ENCODE results near the gene EXOC6B. TPM values are rescaled to one million over a fixed set of nuclear protein-coding genes. Genes with fewer than 3 reads are reported as not detected.
A peak's percentile ranks its signal among the peaks of the same experiment; 100 is the strongest.

Gene EXOC6B
- total RNA-seq, 2 donors from 2014 or later, result 51.3 to 68.9 TPM

GRCh38 chr2:72166279-72166678 is 659.6 kb downstream of the EXOC6B start:
- 92 to 100% methylated on average over 1 to 2 of the region's 3 CpGs for WGBS, 2 experiments (ENCODE audit: insufficient coverage in 1 of 2, insufficient read length in 1 of 2)
- Histone ChIP-seq H3K27ac (ENCODE audit: low read depth, low read length) (no peak overlapping the region), H3K9me3 (ENCODE audit: control insufficient read depth, low read length) (no peaks in the 10 kb centered on the region), H3K27me3 (ENCODE audit: control insufficient read depth, insufficient read depth, low read length, poor library complexity, severe bottlenecking) (no peaks in the 10 kb centered on the region), H3K4me3 (ENCODE audit: low read length) (no peak overlapping the region), H3K4me1 (ENCODE audit: control insufficient read depth, insufficient read depth, low read length) (no peaks in the 10 kb centered on the region), H3K9ac (ENCODE audit: extremely low read depth, low read length, poor library complexity, severe bottlenecking) (no peak overlapping the region), H3K36me3 (ENCODE audit: control insufficient read depth, insufficient read depth, low read length) (no peaks in the 10 kb centered on the region)
- no peak overlapping the region for H3K27ac Mint-ChIP-seq
- no peaks in the 10 kb centered on the region for H3K4me1 Mint-ChIP-seq
- no peaks in the 10 kb centered on the region for H3K9me3 Mint-ChIP-seq
- DNase-seq, result no peak
- H3K4me3 Mint-ChIP-seq, result no peak overlapping the region
- H3K36me3 Mint-ChIP-seq (ENCODE audit: low read depth), result no peaks in the 10 kb centered on the region
- H3K27me3 Mint-ChIP-seq (ENCODE audit: insufficient read depth), result peaks cover 2% of the 10 kb centered on the region
- TF ChIP-seq CTCF (conservative IDR thresholded peaks at IDR 0.05), result no peak

DNA sequence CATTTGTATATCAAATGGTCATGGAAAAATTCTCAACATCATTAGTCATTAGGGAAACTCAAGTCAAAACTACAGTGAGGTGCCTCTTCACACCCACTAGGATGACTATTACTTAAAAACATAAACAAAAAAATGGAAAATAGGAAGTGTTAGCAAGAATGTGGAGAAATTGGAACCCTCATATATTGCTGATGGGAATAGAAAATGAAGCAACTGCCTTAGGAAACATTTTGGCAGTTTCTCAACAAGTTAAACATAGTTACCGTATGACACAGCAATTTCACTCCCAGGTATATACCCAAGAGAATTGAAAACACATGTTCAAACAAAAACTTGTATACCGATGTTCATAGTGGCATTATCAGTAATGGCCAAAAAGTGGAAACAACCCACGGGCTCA is 660.0 kb downstream of the EXOC6B start:
- H3K9ac ChIP-seq (ENCODE audit: extremely low read depth, low read length, poor library complexity, severe bottlenecking), result no peak overlapping the region
- no peak overlapping the region for H3K27ac ChIP-seq (ENCODE audit: low read depth, low read length)
- WGBS, 2 experiments (ENCODE audit: insufficient coverage in 1 of 2, insufficient read length in 1 of 2), result 90 to 98% methylated on average over 2 to 3 of the region's 3 CpGs
- H3K9me3 ChIP-seq (ENCODE audit: control insufficient read depth, low read length), result no peaks in the 10 kb centered on the region
- no peak overlapping the region for H3K27ac Mint-ChIP-seq
- H3K4me1 Mint-ChIP-seq, result no peaks in the 10 kb centered on the region
- no peak for TF ChIP-seq CTCF (conservative IDR thresholded peaks at IDR 0.05)
- H3K36me3 ChIP-seq (ENCODE audit: control insufficient read depth, insufficient read depth, low read length), result no peaks in the 10 kb centered on the region
- H3K36me3 Mint-ChIP-seq (ENCODE audit: low read depth), result no peaks in the 10 kb centered on the region
- H3K9me3 Mint-ChIP-seq, result no peaks in the 10 kb centered on the region
- no peaks in the 10 kb centered on the region for H3K27me3 ChIP-seq (ENCODE audit: control insufficient read depth, insufficient read depth, low read length, poor library complexity, severe bottlenecking)
- no peak for DNase-seq
- peaks cover 2% of the 10 kb centered on the region for H3K27me3 Mint-ChIP-seq (ENCODE audit: insufficient read depth)
- no peak overlapping the region for H3K4me3 Mint-ChIP-seq
- H3K4me1 ChIP-seq (ENCODE audit: control insufficient read depth, insufficient read depth, low read length), result no peaks in the 10 kb centered on the region
- no peak overlapping the region for H3K4me3 ChIP-seq (ENCODE audit: low read length)

- H3K9me3 ChIP-seq (ENCODE audit: control insufficient read depth, low read length), result no peaks in the 10 kb centered on the region
- Mint-ChIP-seq H3K27ac (no peak overlapping the region), H3K4me3 (no peak overlapping the region), H3K27me3 (ENCODE audit: insufficient read depth) (no peaks in the 10 kb centered on the region), H3K4me1 (no peaks in the 10 kb centered on the region), H3K9me3 (no peaks in the 10 kb centered on the region), H3K36me3 (ENCODE audit: low read depth) (no peaks in the 10 kb centered on the region)
- H3K4me1 ChIP-seq (ENCODE audit: control insufficient read depth, insufficient read depth, low read length), result no peaks in the 10 kb centered on the region
- H3K4me3 ChIP-seq (ENCODE audit: low read length), result no peak overlapping the region
- TF ChIP-seq CTCF (conservative IDR thresholded peaks at IDR 0.05), result no peak
- H3K27me3 ChIP-seq (ENCODE audit: control insufficient read depth, insufficient read depth, low read length, poor library complexity, severe bottlenecking), result no peaks in the 10 kb centered on the region
- H3K9ac ChIP-seq (ENCODE audit: extremely low read depth, low read length, poor library complexity, severe bottlenecking), result no peak overlapping the region
- peak; percentile 17 for DNase-seq
- H3K36me3 ChIP-seq (ENCODE audit: control insufficient read depth, insufficient read depth, low read length), result no peaks in the 10 kb centered on the region
- 94 to 96% methylated on average over 4 to 5 of the region's 5 CpGs for WGBS, 2 experiments (ENCODE audit: insufficient coverage in 1 of 2, insufficient read length in 1 of 2)
- H3K27ac ChIP-seq (ENCODE audit: low read depth, low read length), result no peak overlapping the region
Measured at GRCh38 chr2:72162574-72162973, 663.3 kb downstream of the EXOC6B start.
